22Rv1 (cell line): ENCODE data around the gene ITGBL1.

ENCODE experiments used
- ZFX ChIP-seq: fragments of 450-650 bp; IDR thresholded peaks from 2 replicates; pipeline ENCODE4 v1.6.1; 2017; ENCODE audit warnings: antibody characterized with exemption, borderline replicate concordance
- TF ChIP-seq, protein P1 (sequence below): fragments of 450-650 bp; IDR thresholded peaks from 2 replicates; pipeline ENCODE4 v1.5.1; 2017; ENCODE audit warnings: mild to moderate bottlenecking

DNA sequence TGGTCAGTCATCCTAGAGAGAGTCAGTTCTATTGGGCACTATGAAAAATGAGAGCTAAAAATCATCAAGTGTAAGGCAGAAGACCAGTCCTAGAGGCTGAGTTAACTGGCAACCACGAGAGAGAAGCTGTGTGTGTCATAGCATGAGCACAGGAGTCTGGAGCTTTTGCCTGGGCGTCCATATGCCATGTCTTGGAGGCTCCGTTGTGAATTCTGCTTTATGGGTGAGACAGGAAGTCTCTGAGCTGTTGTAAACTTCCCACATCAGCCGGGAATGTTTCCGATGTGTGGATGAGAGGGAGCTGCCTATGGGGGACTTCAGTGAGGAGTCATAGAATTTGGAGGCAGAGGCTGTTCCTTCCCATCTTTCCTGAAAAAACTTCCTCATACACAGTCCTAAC is 120.0 kb downstream of the ITGBL1 start:
- TF ChIP-seq, protein P1, sequence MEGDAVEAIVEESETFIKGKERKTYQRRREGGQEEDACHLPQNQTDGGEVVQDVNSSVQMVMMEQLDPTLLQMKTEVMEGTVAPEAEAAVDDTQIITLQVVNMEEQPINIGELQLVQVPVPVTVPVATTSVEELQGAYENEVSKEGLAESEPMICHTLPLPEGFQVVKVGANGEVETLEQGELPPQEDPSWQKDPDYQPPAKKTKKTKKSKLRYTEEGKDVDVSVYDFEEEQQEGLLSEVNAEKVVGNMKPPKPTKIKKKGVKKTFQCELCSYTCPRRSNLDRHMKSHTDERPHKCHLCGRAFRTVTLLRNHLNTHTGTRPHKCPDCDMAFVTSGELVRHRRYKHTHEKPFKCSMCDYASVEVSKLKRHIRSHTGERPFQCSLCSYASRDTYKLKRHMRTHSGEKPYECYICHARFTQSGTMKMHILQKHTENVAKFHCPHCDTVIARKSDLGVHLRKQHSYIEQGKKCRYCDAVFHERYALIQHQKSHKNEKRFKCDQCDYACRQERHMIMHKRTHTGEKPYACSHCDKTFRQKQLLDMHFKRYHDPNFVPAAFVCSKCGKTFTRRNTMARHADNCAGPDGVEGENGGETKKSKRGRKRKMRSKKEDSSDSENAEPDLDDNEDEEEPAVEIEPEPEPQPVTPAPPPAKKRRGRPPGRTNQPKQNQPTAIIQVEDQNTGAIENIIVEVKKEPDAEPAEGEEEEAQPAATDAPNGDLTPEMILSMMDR = no peak
- no peak for TF ChIP-seq ZFX
